ENCODE data around the gene GFRA4.
"Not testable (repeated sequence)": the region's sequence is repeated elsewhere in the genome, so short reads cannot be mapped to it uniquely, and the experiment has no call there.

Gene GFRA4

DNA sequence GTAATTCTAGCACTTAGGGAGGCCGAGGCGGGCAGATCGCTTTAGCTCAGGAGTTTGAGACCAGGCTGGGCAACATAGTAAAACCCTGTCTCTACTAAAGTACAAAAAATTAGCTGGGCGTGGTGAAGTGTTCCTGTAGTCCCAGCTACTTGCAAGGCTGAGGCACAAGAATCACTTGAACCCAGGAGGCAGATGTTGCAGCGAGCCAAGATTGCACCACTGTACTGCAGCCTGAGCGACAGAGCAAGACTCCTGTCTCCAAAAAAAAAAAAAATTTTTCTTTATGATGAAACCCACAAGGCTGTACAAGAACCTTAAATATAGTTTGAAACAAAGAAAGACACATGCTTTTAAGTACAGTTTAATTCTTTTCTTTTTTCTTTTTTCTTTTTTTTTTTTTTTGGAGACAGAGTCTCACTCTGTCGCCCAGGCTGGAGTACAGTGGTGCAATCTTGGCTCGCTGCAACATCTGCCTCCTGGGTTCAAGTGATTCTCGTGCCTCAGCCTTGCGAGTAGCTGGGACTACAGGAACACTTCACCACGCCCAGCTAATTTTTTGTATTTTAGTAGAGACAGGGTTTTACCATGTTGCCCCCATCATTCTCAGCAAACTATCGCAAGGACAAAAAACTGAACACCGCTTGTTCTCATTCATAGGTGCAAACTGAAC is 47.9 kb downstream of the GFRA4 start:
- DNase-seq (ENCODE audit: low read depth in 2 of 2): not testable (repeated sequence)

DNA sequence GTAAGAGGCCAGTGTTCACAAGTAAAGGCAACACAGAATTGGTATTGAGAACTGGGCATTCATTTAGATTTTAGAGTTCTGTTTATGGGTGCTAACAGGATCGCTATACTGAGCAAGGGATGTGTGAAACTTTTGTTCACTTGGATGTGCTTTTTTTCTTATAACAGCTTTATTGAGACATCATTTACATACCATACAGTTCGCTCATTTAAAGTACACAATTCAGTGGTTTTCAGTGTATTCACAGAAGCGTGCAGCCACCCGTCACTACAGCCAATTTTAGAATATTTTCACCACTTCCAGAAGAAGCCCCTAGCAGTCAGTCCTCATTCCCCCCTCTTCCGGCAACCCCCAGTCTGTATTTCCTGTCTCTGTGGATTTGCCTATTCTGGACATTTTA is 48.7 kb downstream of the GFRA4 start:
- DNase-seq (ENCODE audit: low read depth in 2 of 2): no peak

DNA sequence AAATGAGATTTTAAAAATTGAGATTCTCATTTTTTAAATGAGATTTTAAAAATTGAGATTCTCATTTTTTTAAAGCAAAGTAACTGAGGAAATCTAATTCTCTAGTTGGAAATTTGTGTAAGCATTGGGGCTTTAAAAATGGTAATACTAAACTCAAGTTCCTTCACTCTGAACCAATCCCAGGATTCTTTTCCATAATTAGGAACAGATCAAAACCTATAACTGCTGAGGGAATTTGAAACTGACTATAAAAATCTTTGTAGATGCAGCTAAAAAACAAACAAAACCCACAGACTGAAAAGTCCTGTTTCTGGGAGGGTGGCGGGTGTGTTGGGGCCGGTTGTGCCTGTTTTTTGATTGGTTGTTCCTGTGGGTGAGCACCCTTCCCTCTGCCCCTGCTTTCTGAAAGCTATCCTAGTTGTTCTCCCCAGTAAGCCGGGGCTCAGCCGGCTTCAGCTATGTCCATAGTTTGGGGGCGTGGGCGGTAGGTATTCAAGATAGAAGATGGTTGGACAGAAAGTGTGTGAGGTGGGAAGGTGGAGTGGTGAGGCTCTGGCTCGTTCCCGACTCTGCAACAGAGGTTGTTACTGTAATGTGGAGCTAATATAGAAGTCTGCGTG is 49.3 kb downstream of the GFRA4 start:
- no peak for DNase-seq (ENCODE audit: low read depth in 2 of 2)

DNA sequence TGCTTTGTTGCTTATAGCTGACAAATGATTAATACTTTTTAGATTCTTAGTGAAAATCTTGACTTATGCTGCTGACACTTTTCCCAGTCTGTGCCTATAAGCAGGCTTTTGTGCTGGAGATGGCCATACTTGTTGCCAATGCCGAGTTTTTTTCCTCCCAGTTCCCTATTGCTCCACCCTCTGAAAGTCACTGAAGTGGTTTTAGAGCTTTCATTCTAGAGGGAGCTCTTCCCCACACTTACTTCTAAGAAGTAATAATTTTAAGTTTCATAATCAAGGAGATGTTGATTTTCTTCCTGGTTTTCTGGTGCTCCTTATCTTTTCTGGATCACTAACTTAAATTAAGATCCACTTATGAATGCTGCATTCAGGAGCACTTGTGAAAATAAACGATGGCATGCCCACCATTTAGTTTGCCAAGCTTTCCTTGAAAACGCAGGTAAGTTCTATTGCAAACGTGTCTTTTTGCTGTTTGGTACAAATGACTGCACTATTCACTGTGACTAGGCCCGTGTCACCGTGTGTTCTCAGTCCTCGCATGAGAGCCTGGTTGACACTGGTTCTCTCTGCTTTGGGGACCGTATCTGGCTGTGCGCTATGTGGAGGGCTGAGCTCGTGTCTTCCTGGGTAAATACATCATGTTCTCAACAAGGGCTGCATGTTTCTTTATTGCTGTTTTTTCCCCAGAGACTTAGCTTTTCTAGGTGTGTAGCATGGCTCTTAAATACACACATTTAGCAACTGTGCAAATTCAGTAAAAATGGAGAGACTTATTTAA is 50.2 kb downstream of the GFRA4 start:
- no peak for DNase-seq (ENCODE audit: low read depth in 2 of 2)

GRCh38 chr20:3611901-3612300 is 51.3 kb downstream of the GFRA4 start:
- DNase-seq (ENCODE audit: low read depth in 2 of 2): no peak
